CD14-positive monocyte (primary cell): ENCODE measurements around the gene PHYHD1. TPM values are rescaled to one million over a fixed set of nuclear protein-coding genes. Genes with fewer than 3 reads are reported as not detected.

Experiments used
- DNase-seq, 3 donors: peaks; one replicate each; pipeline ENCODE4 v3.0.0-alpha.2; 2011 to 2022
- H2AFZ ChIP-seq: 2 replicates; pipeline ENCODE4 v1.6.0; 2012; ENCODE audit warnings: mild to moderate bottlenecking, low read depth, low read length, inconsistent platforms; ENCODE audit not compliant: insufficient read depth, poor library complexity, severe bottlenecking
- H3K27ac ChIP-seq, 2 donors: 1 replicate in 1 of 2; 2 replicates in 1 of 2; pipeline ENCODE4 v1.5.1; 2012 to 2013; ENCODE audit warnings: low read length in 2 of 2, control low read depth in 1 of 2, inconsistent platforms in 1 of 2, low read depth in 1 of 2, mild to moderate bottlenecking in 1 of 2
- H3K27me3 ChIP-seq, 2 donors: one replicate each; pipeline versions ENCODE4 v1.6.0 to v1.6.1; 2011 to 2013; ENCODE audit warnings: low read length in 2 of 2; ENCODE audit not compliant: control insufficient read depth in 2 of 2, insufficient read depth in 2 of 2
- H3K36me3 ChIP-seq, 2 donors: replicated peaks in 1 of 2; 1 replicate in 1 of 2; 2 replicates in 1 of 2; pipeline versions ENCODE4 v1.5.1 to v1.6.1; 2012 to 2013; ENCODE audit warnings: low read length in 2 of 2, control low read depth in 1 of 2, inconsistent platforms in 1 of 2, mild to moderate bottlenecking in 1 of 2; ENCODE audit not compliant: insufficient read depth in 2 of 2, control insufficient read depth in 1 of 2
- H3K4me1 ChIP-seq, 2 donors: 1 replicate in 1 of 2; 2 replicates in 1 of 2; pipeline versions ENCODE4 v1.5.1 to v1.6.1; 2012 to 2013; ENCODE audit warnings: low read length in 2 of 2, control low read depth in 1 of 2, inconsistent platforms in 1 of 2, mild to moderate bottlenecking in 1 of 2, moderate library complexity in 1 of 2; ENCODE audit not compliant: insufficient read depth in 2 of 2, control insufficient read depth in 1 of 2
- H3K4me2 ChIP-seq: replicated peaks from 2 replicates; pipeline ENCODE3; 2012; ENCODE audit warnings: low read length, moderate library complexity, mild to moderate bottlenecking; ENCODE audit not compliant: poor library complexity, severe bottlenecking; ENCODE audit errors: extremely low read depth
- H3K4me3 ChIP-seq, 3 experiments: fragments of 200-600 bp in 1 of 3; sonication (generic) in 1 of 3; replicated peaks in 1 of 3; 1 replicate in 2 of 3; 2 replicates in 1 of 3; pipeline ENCODE4 v1.5.1; 2011 to 2013; ENCODE audit warnings: low read length in 3 of 3, mild to moderate bottlenecking in 3 of 3, control low read depth in 2 of 3, low read depth in 2 of 3, inconsistent platforms in 1 of 3, moderate library complexity in 1 of 3
- H3K79me2 ChIP-seq: 2 replicates; pipeline ENCODE4 v1.6.0; 2012; ENCODE audit warnings: mild to moderate bottlenecking, control low read depth, inconsistent platforms, low read length, moderate library complexity; ENCODE audit not compliant: insufficient read depth
- H3K9ac ChIP-seq: 2 replicates; pipeline ENCODE4 v1.6.0; 2017; ENCODE audit warnings: low read length, mild to moderate bottlenecking; ENCODE audit not compliant: insufficient read depth, poor library complexity, severe bottlenecking
- H3K9me3 ChIP-seq, 2 donors: replicated peaks in 1 of 2; 1 replicate in 1 of 2; 2 replicates in 1 of 2; pipeline versions ENCODE4 v1.5.1 to v1.6.1; 2012 to 2013; ENCODE audit warnings: low read length in 2 of 2, control low read depth in 1 of 2; ENCODE audit not compliant: control insufficient read depth in 1 of 2, insufficient read depth in 1 of 2
- H4K20me1 ChIP-seq: 2 replicates; pipeline ENCODE4 v1.6.0; 2012; ENCODE audit warnings: mild to moderate bottlenecking, low read length, control low read depth, moderate library complexity; ENCODE audit not compliant: insufficient read depth
- H3K27ac Mint-ChIP-seq, 7 donors: one replicate each; pipeline ENCODE4 v1.8.0; 2020; ENCODE audit warnings: mild to moderate bottlenecking in 7 of 7, mixed read lengths in 7 of 7, moderate library complexity in 6 of 7, inconsistent platforms in 2 of 7
- H3K27me3 Mint-ChIP-seq, 3 donors: one replicate each; pipeline ENCODE4 v1.8.0; 2021 to 2022; ENCODE audit warnings: low read depth in 3 of 3, mild to moderate bottlenecking in 3 of 3, mixed read lengths in 3 of 3, moderate library complexity in 3 of 3, inconsistent platforms in 1 of 3
- H3K36me3 Mint-ChIP-seq, 2 donors: one replicate each; pipeline ENCODE4 v1.8.0; 2020; ENCODE audit warnings: mixed read lengths in 2 of 2, inconsistent platforms in 1 of 2, mild to moderate bottlenecking in 1 of 2
- H3K4me1 Mint-ChIP-seq: one replicate; pipeline ENCODE4 v1.8.0; 2020; ENCODE audit warnings: mild to moderate bottlenecking, mixed read lengths
- H3K4me3 Mint-ChIP-seq, 2 donors: one replicate each; pipeline ENCODE4 v1.8.0; 2020; ENCODE audit warnings: mild to moderate bottlenecking in 2 of 2, mixed read lengths in 2 of 2, moderate library complexity in 1 of 2
- H3K9me3 Mint-ChIP-seq, 7 donors: one replicate each; pipeline ENCODE4 v1.8.0; 2020 to 2022; ENCODE audit warnings: mixed read lengths in 7 of 7, mild to moderate bottlenecking in 6 of 7, moderate library complexity in 6 of 7, inconsistent platforms in 2 of 7
- WGBS: methylation state at CpG from one replicate; pipeline ENCODE4 v1.1.5; 2013; ENCODE audit warnings: missing lambda C conversion rate; ENCODE audit not compliant: insufficient coverage; 5-methylcytosine and 5-hydroxymethylcytosine counted together
- intact Hi-C, 2 donors: fragments of 100-400 bp; cut with micrococcal nuclease; formaldehyde crosslinking; loops; one replicate each; pipeline versions ENCODE4 v1.15.0 to v1.15.1; 2023
- polyA plus RNA-seq, 3 donors: library from polyadenylated mRNA; depleted of rRNA in 1 of 3; unstranded in 2 of 3; stranded (reverse) in 1 of 3; fragments of 300-500 nt in 2 of 3; fragments of >200 nt in 1 of 3; fragmentation: Illumina TruSeq in 2 of 3; gene quantifications; 1 replicate in 2 of 3; 2 replicates in 1 of 3; pipeline ENCODE4 v1.2.3, GENCODE V29; 2012 to 2021
- TF ChIP-seq, protein P1 (sequence below): fragments of 200-600 bp; IDR thresholded peaks from one replicate; pipeline ENCODE4 v1.8.0; 2022; ENCODE audit warnings: antibody characterized with exemption, mild to moderate bottlenecking

The PHYHD1 gene
- polyA plus RNA-seq, 3 donors = 0.29 TPM; not detected in 2

GRCh38 chr9:128908372-128908771, 12.4 kb upstream of the PHYHD1 start:
- Histone ChIP-seq H3K9ac (no peak overlapping the region), H2AFZ (no peak overlapping the region), H3K27ac (no peak overlapping the region), H4K20me1 (peaks cover 13% of the 10 kb centered on the region), H3K4me2 (no peak overlapping the region), H3K4me3 (no peak overlapping the region), H3K36me3 (peaks cover 35 to 65% of the 10 kb centered on the region in 2 donors), H3K27me3 (no peaks in the 10 kb centered on the region), H3K9me3 (no peaks in the 10 kb centered on the region), H3K4me1 (no peaks in the 10 kb centered on the region), H3K79me2 (no peaks in the 10 kb centered on the region)
- TF ChIP-seq, protein P1, sequence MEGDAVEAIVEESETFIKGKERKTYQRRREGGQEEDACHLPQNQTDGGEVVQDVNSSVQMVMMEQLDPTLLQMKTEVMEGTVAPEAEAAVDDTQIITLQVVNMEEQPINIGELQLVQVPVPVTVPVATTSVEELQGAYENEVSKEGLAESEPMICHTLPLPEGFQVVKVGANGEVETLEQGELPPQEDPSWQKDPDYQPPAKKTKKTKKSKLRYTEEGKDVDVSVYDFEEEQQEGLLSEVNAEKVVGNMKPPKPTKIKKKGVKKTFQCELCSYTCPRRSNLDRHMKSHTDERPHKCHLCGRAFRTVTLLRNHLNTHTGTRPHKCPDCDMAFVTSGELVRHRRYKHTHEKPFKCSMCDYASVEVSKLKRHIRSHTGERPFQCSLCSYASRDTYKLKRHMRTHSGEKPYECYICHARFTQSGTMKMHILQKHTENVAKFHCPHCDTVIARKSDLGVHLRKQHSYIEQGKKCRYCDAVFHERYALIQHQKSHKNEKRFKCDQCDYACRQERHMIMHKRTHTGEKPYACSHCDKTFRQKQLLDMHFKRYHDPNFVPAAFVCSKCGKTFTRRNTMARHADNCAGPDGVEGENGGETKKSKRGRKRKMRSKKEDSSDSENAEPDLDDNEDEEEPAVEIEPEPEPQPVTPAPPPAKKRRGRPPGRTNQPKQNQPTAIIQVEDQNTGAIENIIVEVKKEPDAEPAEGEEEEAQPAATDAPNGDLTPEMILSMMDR = no peak
- peaks cover 46 to 64% of the 10 kb centered on the region in 2 donors for H3K36me3 Mint-ChIP-seq
- WGBS = 94% methylated on average over 24 of the region's 24 CpGs
- H3K27ac Mint-ChIP-seq = no peak overlapping the region
- no peak for DNase-seq
- H3K27me3 Mint-ChIP-seq = peaks cover 0 to 12% (median 0%) of the 10 kb centered on the region in 3 donors
- H3K4me3 Mint-ChIP-seq = no peak overlapping the region
- no peaks in the 10 kb centered on the region for H3K4me1 Mint-ChIP-seq
- intact Hi-C loops = no loop called here
- H3K9me3 Mint-ChIP-seq = peaks cover 0 to 3% (median 0%) of the 10 kb centered on the region in 7 donors

GRCh38 chr9:128909859-128910258, 10.9 kb upstream of the PHYHD1 start:
- H3K4me1 Mint-ChIP-seq = no peaks in the 10 kb centered on the region
- no peak overlapping the region for H3K4me3 Mint-ChIP-seq
- H3K79me2 ChIP-seq = no peaks in the 10 kb centered on the region
- no peaks in the 10 kb centered on the region for H3K27me3 ChIP-seq
- DNase-seq = no peak
- peaks cover 47 to 66% of the 10 kb centered on the region in 2 donors for H3K36me3 Mint-ChIP-seq
- TF ChIP-seq, protein P1 = no peak
- peaks cover 41 to 73% of the 10 kb centered on the region in 2 donors for H3K36me3 ChIP-seq
- peaks cover 0 to 12% (median 0%) of the 10 kb centered on the region in 3 donors for H3K27me3 Mint-ChIP-seq
- H4K20me1 ChIP-seq = peaks cover 18% of the 10 kb centered on the region
- H3K9ac ChIP-seq = no peak overlapping the region
- no peak overlapping the region for H3K27ac ChIP-seq
- peaks cover 0 to 3% (median 0%) of the 10 kb centered on the region in 7 donors for H3K9me3 Mint-ChIP-seq
- WGBS = 94% methylated on average over 3 of the region's 4 CpGs
- no peak overlapping the region for H3K27ac Mint-ChIP-seq
- H3K4me2 ChIP-seq = no peak overlapping the region
- H3K4me3 ChIP-seq = no peak overlapping the region
- no peaks in the 10 kb centered on the region for H3K4me1 ChIP-seq
- intact Hi-C loops = no loop called here
- no peak overlapping the region for H2AFZ ChIP-seq
- no peaks in the 10 kb centered on the region for H3K9me3 ChIP-seq
